Neuronal stem cell (in vitro differentiated cells): ENCODE data around the gene NPFFR2. TPM values are rescaled to one million over a fixed set of nuclear protein-coding genes. Genes with fewer than 3 reads are reported as not detected.

Source experiments
- DNase-seq: peaks from one replicate; pipeline ENCODE4 v3.0.0-alpha.2; 2013; ENCODE audit warnings: low spot score
- H2AFZ ChIP-seq: one replicate; pipeline ENCODE4 v1.6.1; 2013; ENCODE audit warnings: mild to moderate bottlenecking, low read length, inconsistent platforms
- H2AK5ac ChIP-seq: 2 replicates; pipeline ENCODE4 v1.6.1; 2013; ENCODE audit warnings: low read depth, mild to moderate bottlenecking, inconsistent platforms, low read length, moderate library complexity, mixed read lengths
- H2BK120ac ChIP-seq: 2 replicates; pipeline ENCODE4 v1.6.1; 2013; ENCODE audit warnings: low read depth, mild to moderate bottlenecking, inconsistent platforms, low read length, moderate library complexity, mixed read lengths
- H2BK12ac ChIP-seq: one replicate; pipeline ENCODE4 v1.6.1; 2013; ENCODE audit warnings: low read length, inconsistent platforms
- H2BK15ac ChIP-seq: 2 replicates; pipeline ENCODE4 v1.6.1; 2013; ENCODE audit warnings: mild to moderate bottlenecking, low read length, inconsistent platforms, mixed read lengths
- H2BK5ac ChIP-seq: one replicate; pipeline ENCODE4 v1.6.1; 2013; ENCODE audit warnings: inconsistent platforms, mild to moderate bottlenecking, low read length, moderate library complexity
- H3K14ac ChIP-seq: one replicate; pipeline ENCODE4 v1.6.1; 2013; ENCODE audit warnings: low read length, inconsistent platforms
- H3K18ac ChIP-seq: 2 replicates; pipeline ENCODE4 v1.6.1; 2013; ENCODE audit warnings: low read length, inconsistent platforms
- H3K23ac ChIP-seq: 2 replicates; pipeline ENCODE4 v1.6.1; 2013; ENCODE audit warnings: low read depth, mild to moderate bottlenecking, mixed read lengths, low read length, inconsistent platforms; ENCODE audit not compliant: poor library complexity
- H3K27ac ChIP-seq: replicated peaks from 3 replicates; pipeline ENCODE4 v1.5.1; 2013; ENCODE audit warnings: low read length, inconsistent platforms
- H3K27me3 ChIP-seq, 3 experiments: 2 replicates each; pipeline ENCODE4 v1.6.1; 2013; ENCODE audit warnings: low read length in 3 of 3, mild to moderate bottlenecking in 2 of 3, inconsistent platforms in 1 of 3, low read depth in 1 of 3, mixed read lengths in 1 of 3, moderate library complexity in 1 of 3; ENCODE audit not compliant: control insufficient read depth in 3 of 3, insufficient read depth in 3 of 3
- H3K36me3 ChIP-seq, 2 donors: replicated peaks in 1 of 2; 2 replicates each; pipeline ENCODE4 v1.6.1; 2013; ENCODE audit warnings: low read length in 2 of 2; ENCODE audit not compliant: control insufficient read depth in 2 of 2, insufficient read depth in 2 of 2
- H3K4ac ChIP-seq: 2 replicates; pipeline ENCODE4 v1.6.1; 2013; ENCODE audit warnings: inconsistent platforms, mild to moderate bottlenecking, low read length, moderate library complexity
- H3K4me1 ChIP-seq, 2 donors: 1 replicate in 1 of 2; 2 replicates in 1 of 2; pipeline ENCODE4 v1.6.1; 2013; ENCODE audit warnings: low read length in 2 of 2, low read depth in 1 of 2; ENCODE audit not compliant: control insufficient read depth in 2 of 2, insufficient read depth in 1 of 2
- H3K4me2 ChIP-seq: one replicate; pipeline ENCODE4 v1.6.1; 2013; ENCODE audit warnings: mild to moderate bottlenecking, low read length, inconsistent platforms; ENCODE audit not compliant: insufficient read depth, poor library complexity, severe bottlenecking
- H3K4me3 ChIP-seq, 2 donors: 2 replicates each; pipeline ENCODE4 v1.5.1; 2013; ENCODE audit warnings: low read length in 2 of 2, mild to moderate bottlenecking in 2 of 2, inconsistent platforms in 1 of 2, moderate library complexity in 1 of 2
- H3K79me1 ChIP-seq: one replicate; pipeline ENCODE4 v1.6.1; 2013; ENCODE audit warnings: low read depth, mild to moderate bottlenecking, inconsistent platforms, low read length, moderate library complexity
- H3K9ac ChIP-seq: one replicate; pipeline ENCODE4 v1.6.1; 2013; ENCODE audit warnings: mild to moderate bottlenecking, low read depth, low read length, inconsistent platforms; ENCODE audit not compliant: poor library complexity
- H3K9me3 ChIP-seq, 2 donors: replicated peaks in 1 of 2; 2 replicates each; pipeline versions ENCODE3 to v1.6.1; 2013; ENCODE audit warnings: low read length in 2 of 2, mild to moderate bottlenecking in 2 of 2, inconsistent platforms in 1 of 2, low read depth in 1 of 2, mixed read lengths in 1 of 2, moderate library complexity in 1 of 2; ENCODE audit not compliant: control insufficient read depth in 2 of 2, insufficient read depth in 1 of 2
- H4K8ac ChIP-seq: one replicate; pipeline ENCODE4 v1.6.1; 2013; ENCODE audit warnings: low read depth, mild to moderate bottlenecking, inconsistent platforms, low read length, moderate library complexity
- H4K91ac ChIP-seq: one replicate; pipeline ENCODE4 v1.6.1; 2013; ENCODE audit warnings: low read length, low read depth, mild to moderate bottlenecking, inconsistent platforms; ENCODE audit not compliant: poor library complexity
- WGBS, 2 donors: extraction: QIAGEN DNeasy Blood & Tissue Kit; methylation state at CpG; one replicate each; pipeline ENCODE4 v1.1.7; 2013; ENCODE audit warnings: missing lambda C conversion rate in 2 of 2, mixed read lengths in 1 of 2; ENCODE audit not compliant: insufficient read length in 2 of 2, insufficient replicate concordance in 1 of 2; ENCODE audit errors: extremely low coverage in 2 of 2; 5-methylcytosine and 5-hydroxymethylcytosine counted together
- polyA plus RNA-seq, 2 experiments: library from polyadenylated mRNA; stranded (reverse); fragments of 200-250 nt; gene quantifications; one replicate each; pipeline ENCODE4 v1.2.3, GENCODE V29; 2013

The NPFFR2 gene
- 0.13 TPM for polyA plus RNA-seq (2013, experiment 1 of 2)
- polyA plus RNA-seq (2013, experiment 2 of 2), result 0.17 TPM

DNA sequence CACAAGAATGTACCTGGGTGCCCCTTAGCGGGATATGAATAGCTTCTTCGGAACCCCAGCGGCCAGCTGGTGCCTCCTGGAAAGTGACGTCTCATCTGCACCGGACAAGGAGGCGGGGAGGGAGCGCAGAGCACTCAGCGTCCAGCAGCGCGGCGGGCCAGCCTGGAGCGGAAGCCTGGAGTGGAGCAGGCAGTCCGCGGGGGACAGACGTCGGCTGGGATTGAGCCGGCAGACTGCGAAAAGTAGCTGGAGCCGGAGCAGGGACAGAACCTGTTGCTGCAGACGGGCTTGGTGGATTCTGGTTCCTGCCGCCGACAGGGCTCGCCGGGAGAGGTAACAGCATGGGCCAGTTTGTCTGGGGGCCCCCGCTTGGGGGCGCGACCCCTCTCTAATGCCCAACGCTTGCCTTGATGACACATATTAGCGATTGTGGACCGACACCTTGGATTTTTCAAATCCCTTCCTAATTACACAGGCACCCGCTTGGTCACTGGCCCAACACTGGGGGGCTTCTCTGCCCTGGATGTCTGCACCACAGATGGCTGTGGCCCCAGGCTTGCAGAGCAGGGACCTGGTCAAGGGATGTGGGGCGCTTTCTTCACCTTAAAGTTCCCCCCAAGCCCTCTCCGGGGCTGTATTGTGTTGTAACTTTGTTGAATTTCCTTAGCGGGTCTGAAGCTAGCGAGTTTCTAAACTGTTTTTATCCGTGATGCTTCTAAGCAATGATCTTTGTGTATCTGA, at the start of gene NPFFR2:
Gene NPFFR2 (plus strand): TSS at position 133 of the 741 bp plus-strand sequence. CDS start 96,592 bp downstream, outside the sequence.
- H2AFZ ChIP-seq, result peak within 1 kb of the TSS; percentile 82
- peak within 1 kb of the TSS; percentile 15 for H3K9ac ChIP-seq
- H3K4me3 ChIP-seq, result peak within 1 kb of the TSS in 1 of 2 donors; percentile 64
- H3K4me1 ChIP-seq, result no peaks in the 10 kb centered on the region
- H2AK5ac ChIP-seq, result no peak within 1 kb of the TSS
- H4K91ac ChIP-seq, result no peak within 1 kb of the TSS
- H3K14ac ChIP-seq, result no peak within 1 kb of the TSS
- H3K79me1 ChIP-seq, result no peaks in the 10 kb centered on the region
- no peak within 1 kb of the TSS for H2BK120ac ChIP-seq
- H3K9me3 ChIP-seq, result no peaks in the 10 kb centered on the region
- peak within 1 kb of the TSS; percentile 30 for H3K23ac ChIP-seq
- H2BK12ac ChIP-seq, result no peak within 1 kb of the TSS
- peaks cover 0 to 30% (median 0%) of the 10 kb centered on the region in 3 experiments for H3K27me3 ChIP-seq
- WGBS, 2 donors, result no CpG with 5 or more reads among the region's 36 CpGs
- DNase-seq, result peak; percentile 29
- no peak within 1 kb of the TSS for H2BK15ac ChIP-seq
- no peak within 1 kb of the TSS for H2BK5ac ChIP-seq
- no peaks in the 10 kb centered on the region for H3K36me3 ChIP-seq
- peak within 1 kb of the TSS; percentile 42 for H3K4me2 ChIP-seq
- no peak within 1 kb of the TSS for H3K27ac ChIP-seq
- H4K8ac ChIP-seq, result no peak within 1 kb of the TSS
- peak within 1 kb of the TSS; percentile 24 for H3K18ac ChIP-seq
- no peak within 1 kb of the TSS for H3K4ac ChIP-seq

DNA sequence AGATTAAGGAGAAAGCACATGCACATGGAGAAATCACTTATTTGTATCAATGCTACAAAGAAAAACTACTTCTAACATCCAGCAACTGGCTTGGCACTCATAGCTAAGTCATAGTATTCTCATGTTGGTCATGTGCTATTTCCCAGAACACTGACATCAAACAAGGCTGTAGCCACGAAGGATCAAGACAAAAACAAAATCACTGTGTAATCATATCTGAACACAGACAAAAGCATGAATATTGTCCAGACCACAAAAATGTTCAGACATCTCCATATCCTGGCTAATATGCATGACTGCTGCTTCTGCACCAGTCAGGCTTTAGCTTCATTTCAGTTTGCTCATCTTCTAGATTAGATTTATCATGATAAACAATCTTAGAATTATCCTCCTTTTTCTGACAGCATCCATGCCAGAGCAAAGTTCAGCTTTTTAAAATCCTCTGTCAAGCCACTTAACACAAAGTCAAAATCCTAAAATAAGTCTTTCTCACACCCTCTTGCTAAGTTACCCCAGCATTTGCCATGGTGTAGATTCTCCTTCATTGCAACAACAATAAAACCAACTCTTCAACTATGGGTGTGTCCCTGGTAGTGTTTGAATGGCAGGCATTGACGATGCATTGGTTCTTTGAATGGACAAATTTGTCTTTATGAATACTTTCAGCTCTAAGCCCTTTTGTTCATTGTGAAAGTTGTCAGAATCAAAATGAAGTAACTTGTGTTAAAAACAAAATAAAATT, 39.1 kb upstream of the NPFFR2 start:
- Histone ChIP-seq H2BK120ac (no peak overlapping the region), H4K91ac (no peak overlapping the region), H2AK5ac (no peak overlapping the region), H3K9me3 (no peaks in the 10 kb centered on the region), H3K79me1 (no peaks in the 10 kb centered on the region), H2BK5ac (no peak overlapping the region), H2BK12ac (no peak overlapping the region), H3K23ac (no peak overlapping the region), H3K9ac (no peak overlapping the region), H3K14ac (no peak overlapping the region), H3K4me2 (no peak overlapping the region), H2AFZ (no peak overlapping the region), H3K4me1 (no peaks in the 10 kb centered on the region), H2BK15ac (no peak overlapping the region), H4K8ac (no peak overlapping the region), H3K18ac (no peak overlapping the region), H3K36me3 (no peaks in the 10 kb centered on the region), H3K27ac (no peak overlapping the region), H3K4me3 (no peak overlapping the region), H3K4ac (no peak overlapping the region), H3K27me3 (no peaks in the 10 kb centered on the region)
- WGBS, 2 donors, result no CpG with 5 or more reads among the region's 2 CpGs
- no peak for DNase-seq

DNA sequence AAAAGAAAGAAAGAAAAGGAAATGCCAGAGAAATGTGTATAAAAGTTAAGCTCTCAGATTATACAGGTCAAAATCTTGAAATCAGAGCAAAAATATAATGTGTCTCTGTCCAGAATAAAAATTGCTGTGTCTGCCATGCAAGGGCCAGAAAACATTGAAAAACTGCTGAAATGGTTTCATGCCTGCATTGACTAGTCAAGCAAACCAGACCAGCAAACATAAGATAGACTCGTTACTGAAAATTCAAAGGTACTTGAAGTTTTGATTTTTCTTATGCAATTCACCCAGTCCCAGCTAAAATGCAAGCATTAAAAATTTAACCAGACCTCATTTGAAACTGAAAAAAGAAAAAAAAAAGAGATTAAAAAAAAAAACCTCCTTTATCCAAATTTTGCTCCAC, 37.2 kb upstream of the NPFFR2 start:
- H4K8ac ChIP-seq, result no peak overlapping the region
- no peak overlapping the region for H2BK12ac ChIP-seq
- H3K4me3 ChIP-seq, result no peak overlapping the region
- no peaks in the 10 kb centered on the region for H3K4me1 ChIP-seq
- H3K36me3 ChIP-seq, result no peaks in the 10 kb centered on the region
- no peak overlapping the region for H3K18ac ChIP-seq
- H3K27me3 ChIP-seq, result no peaks in the 10 kb centered on the region
- no CpG with 5 or more reads among the region's 1 CpG for WGBS, 2 donors
- no peak overlapping the region for H2BK120ac ChIP-seq
- H3K9me3 ChIP-seq, result no peaks in the 10 kb centered on the region
- no peak overlapping the region for H3K9ac ChIP-seq
- H3K79me1 ChIP-seq, result no peaks in the 10 kb centered on the region
- H3K4me2 ChIP-seq, result no peak overlapping the region
- no peak overlapping the region for H3K27ac ChIP-seq
- no peak for DNase-seq
- H3K14ac ChIP-seq, result no peak overlapping the region
- no peak overlapping the region for H2AFZ ChIP-seq
- H3K4ac ChIP-seq, result no peak overlapping the region
- H2BK15ac ChIP-seq, result no peak overlapping the region
- H4K91ac ChIP-seq, result no peak overlapping the region
- no peak overlapping the region for H2BK5ac ChIP-seq
- no peak overlapping the region for H2AK5ac ChIP-seq
- no peak overlapping the region for H3K23ac ChIP-seq

DNA sequence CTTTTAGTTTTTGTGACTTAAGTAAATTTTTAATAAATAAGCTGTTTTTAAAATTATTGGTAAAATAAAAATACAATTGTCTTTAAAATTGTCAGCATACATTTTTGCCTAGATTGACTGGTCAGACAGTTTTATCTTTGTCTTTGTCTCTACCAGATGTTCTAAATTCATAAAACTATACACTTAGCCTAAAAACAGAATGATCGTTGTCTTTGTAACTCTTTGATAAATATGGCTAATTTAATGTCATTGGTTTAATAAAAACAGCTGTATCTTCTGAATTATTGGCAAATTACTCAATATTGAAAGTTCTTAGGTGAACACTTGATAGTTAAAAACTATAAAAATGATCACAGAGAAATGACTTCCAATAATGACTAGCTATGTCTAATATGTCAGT, 36.5 kb upstream of the NPFFR2 start:
- Histone ChIP-seq H3K4me2 (no peak overlapping the region), H3K9me3 (no peaks in the 10 kb centered on the region), H2BK5ac (no peak overlapping the region), H3K4me3 (no peak overlapping the region), H3K36me3 (no peaks in the 10 kb centered on the region), H2BK12ac (no peak overlapping the region), H3K18ac (no peak overlapping the region), H3K14ac (no peak overlapping the region), H3K27ac (no peak overlapping the region), H3K23ac (no peak overlapping the region), H2BK15ac (no peak overlapping the region), H4K8ac (no peak overlapping the region), H3K9ac (no peak overlapping the region), H2AK5ac (no peak overlapping the region), H3K4me1 (no peaks in the 10 kb centered on the region), H3K79me1 (no peaks in the 10 kb centered on the region), H2BK120ac (no peak overlapping the region), H3K4ac (no peak overlapping the region), H3K27me3 (no peaks in the 10 kb centered on the region), H2AFZ (no peak overlapping the region), H4K91ac (no peak overlapping the region)
- no peak for DNase-seq
- WGBS, 2 donors, result no CpG with 5 or more reads among the region's 1 CpG
